ENCODE measurements around the gene USP11. TPM values are rescaled to one million over a fixed set of nuclear protein-coding genes. Genes with fewer than 3 reads are reported as not detected.

The USP11 gene
- total RNA-seq, 4 donors from 2014 or later, result 17.0 to 35.3 (median 25.0) TPM

GRCh38 chrX:47216393-47216925 lies 16.4 kb upstream of the USP11 start:
- Histone ChIP-seq H3K36me3 (peaks cover 6 to 52% of the 10 kb centered on the region in 2 donors), H3K4me1 (peaks cover 13 to 20% of the 10 kb centered on the region in 2 donors), H3K27ac (peak overlapping the region; percentile 89 to 98 (median 92)), H3K9me3 (no peaks in the 10 kb centered on the region), H3K4me3 (no peak overlapping the region), H3K27me3 (no peaks in the 10 kb centered on the region)
- TF ChIP-seq CTCF (IDR thresholded peaks at IDR 0.05 in 4 of 5, conservative IDR thresholded peaks at IDR 0.05 in 1 of 5) (no peak), POLR2A (IDR thresholded peaks at IDR 0.05) (no peak)
- DNase-seq, result no peak
- in situ Hi-C loops (cut with MboI; ENCODE audit: low sequenced_read_pairs in 4 of 4), result loop anchor here in 2 of 4 donors (25.0 kb wide), 2 partner anchors 296 to 321 kb away; no protein-coding TSS in a partner anchor
- no peak for ATAC-seq
- intact Hi-C loops (cut with DNase I; ENCODE audit: low total_unique reads), result loop anchor here (5.0 kb wide), 3 partner anchors 341 to 1951 kb away; no protein-coding TSS in a partner anchor

GRCh38 chrX:47217121-47217851 lies 15.5 kb upstream of the USP11 start:
- TF ChIP-seq CTCF (IDR thresholded peaks at IDR 0.05 in 4 of 5, conservative IDR thresholded peaks at IDR 0.05 in 1 of 5) (no peak), POLR2A (IDR thresholded peaks at IDR 0.05) (no peak)
- H3K4me3 ChIP-seq, result peak overlapping the region; percentile 25 to 75 (median 53)
- in situ Hi-C loops (cut with MboI; ENCODE audit: low sequenced_read_pairs in 4 of 4), result loop anchor here in 2 of 4 donors (25.0 kb wide), 2 partner anchors 295 to 320 kb away; no protein-coding TSS in a partner anchor
- peaks cover 13 to 20% of the 10 kb centered on the region in 2 donors for H3K4me1 ChIP-seq
- intact Hi-C loops (cut with DNase I; ENCODE audit: low total_unique reads), result loop anchor here (5.0 kb wide), 3 partner anchors 340 to 1950 kb away; no protein-coding TSS in a partner anchor
- H3K27ac ChIP-seq, result peak overlapping the region; percentile 89 to 98 (median 92)
- H3K36me3 ChIP-seq, result peaks cover 5 to 44% of the 10 kb centered on the region in 2 donors
- DNase-seq, result no peak
- H3K9me3 ChIP-seq, result no peaks in the 10 kb centered on the region
- peak in 1 of 2 donors; percentile 9 for ATAC-seq
- no peaks in the 10 kb centered on the region for H3K27me3 ChIP-seq

DNA sequence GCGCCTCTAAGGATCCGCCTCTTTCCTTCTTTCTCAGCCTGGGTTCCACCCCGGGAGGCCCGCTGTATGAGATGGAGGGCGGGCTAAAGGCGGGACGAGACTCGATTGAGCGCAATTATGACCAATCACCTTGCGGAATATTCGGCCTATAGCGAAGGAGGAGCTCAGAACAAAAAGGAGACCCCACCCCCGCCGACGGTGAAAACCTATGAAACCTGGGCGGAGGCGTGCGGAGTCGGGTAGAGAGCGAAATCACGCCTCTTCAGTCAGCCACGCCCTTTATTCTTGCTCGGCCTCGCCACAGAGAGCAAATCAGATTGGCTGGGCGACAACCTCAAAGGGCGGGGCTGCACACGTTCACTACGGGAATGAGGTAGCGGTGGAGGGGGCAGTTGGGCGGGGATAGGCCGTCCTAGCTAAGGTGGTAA lies 14.9 kb upstream of the USP11 start:
- Histone ChIP-seq H3K27me3 (no peaks in the 10 kb centered on the region), H3K27ac (peak overlapping the region; percentile 92 to 99 (median 96)), H3K9me3 (no peaks in the 10 kb centered on the region), H3K4me3 (peak overlapping the region; percentile 67 to 75 (median 72)), H3K4me1 (peaks cover 13 to 20% of the 10 kb centered on the region in 2 donors), H3K36me3 (peaks cover 0 to 38% of the 10 kb centered on the region in 2 donors)
- intact Hi-C loops (cut with DNase I; ENCODE audit: low total_unique reads), result loop anchor here (1.0 to 5.0 kb wide), 5 partner anchors 15 to 1949 kb away; partner anchors contain the start of genes UBA1 and USP11
- peak; percentile 94 to 98 for DNase-seq
- TF ChIP-seq CTCF (IDR thresholded peaks at IDR 0.05 in 4 of 5, conservative IDR thresholded peaks at IDR 0.05 in 1 of 5), result no peak
- TF ChIP-seq POLR2A (IDR thresholded peaks at IDR 0.05), result no peak
- ATAC-seq, result peak; percentile 82 to 88
- in situ Hi-C loops (cut with MboI; ENCODE audit: low sequenced_read_pairs in 4 of 4), result loop anchor here in 2 of 4 donors (25.0 kb wide), 2 partner anchors 294 to 319 kb away; no protein-coding TSS in a partner anchor

GRCh38 chrX:47218280-47218919 lies 14.4 kb upstream of the USP11 start, which contains the start of gene CDK16:
Gene CDK16, plus strand, starts transcription at chrX:47218681. Its CDS starts 4,877 bp downstream, at chrX:47223558.
- intact Hi-C loops (cut with DNase I; ENCODE audit: low total_unique reads), result loop anchor here (1.0 to 5.0 kb wide), 5 partner anchors 15 to 1949 kb away; partner anchors contain the start of genes UBA1 and USP11
- ATAC-seq, result peak; percentile 72
- DNase-seq, result peak; percentile 37 to 73
- H3K27ac ChIP-seq, result peak within 1 kb of the TSS; percentile 92 to 99 (median 96)
- peaks cover 13 to 20% of the 10 kb centered on the region in 2 donors for H3K4me1 ChIP-seq
- no peaks in the 10 kb centered on the region for H3K27me3 ChIP-seq
- H3K4me3 ChIP-seq, result peak within 1 kb of the TSS; percentile 67 to 75 (median 72)
- TF ChIP-seq CTCF (IDR thresholded peaks at IDR 0.05 in 4 of 5, conservative IDR thresholded peaks at IDR 0.05 in 1 of 5) (no peak), POLR2A (IDR thresholded peaks at IDR 0.05) (peak; percentile 94 to 95)
- in situ Hi-C loops (cut with MboI; ENCODE audit: low sequenced_read_pairs in 4 of 4), result loop anchor here in 2 of 4 donors (25.0 kb wide), 2 partner anchors 294 to 319 kb away; no protein-coding TSS in a partner anchor
- no peaks in the 10 kb centered on the region for H3K9me3 ChIP-seq
- peaks cover 0 to 34% of the 10 kb centered on the region in 2 donors for H3K36me3 ChIP-seq

Measured in gastrocnemius medialis (tissue), 4 donors.